GM21390 (cell line): ENCODE measurements around the gene NCOA5.
"Not testable (repeated sequence)": the region's sequence is repeated elsewhere in the genome, so short reads cannot be mapped to it uniquely, and the experiment has no call there.

Source experiments
- ATAC-seq: cut with Tn5 transposase; IDR thresholded peaks from one replicate; pipeline ENCODE4 v1.9.1; 2021; ENCODE audit not compliant: unreplicated experiment

NCOA5 gene

DNA sequence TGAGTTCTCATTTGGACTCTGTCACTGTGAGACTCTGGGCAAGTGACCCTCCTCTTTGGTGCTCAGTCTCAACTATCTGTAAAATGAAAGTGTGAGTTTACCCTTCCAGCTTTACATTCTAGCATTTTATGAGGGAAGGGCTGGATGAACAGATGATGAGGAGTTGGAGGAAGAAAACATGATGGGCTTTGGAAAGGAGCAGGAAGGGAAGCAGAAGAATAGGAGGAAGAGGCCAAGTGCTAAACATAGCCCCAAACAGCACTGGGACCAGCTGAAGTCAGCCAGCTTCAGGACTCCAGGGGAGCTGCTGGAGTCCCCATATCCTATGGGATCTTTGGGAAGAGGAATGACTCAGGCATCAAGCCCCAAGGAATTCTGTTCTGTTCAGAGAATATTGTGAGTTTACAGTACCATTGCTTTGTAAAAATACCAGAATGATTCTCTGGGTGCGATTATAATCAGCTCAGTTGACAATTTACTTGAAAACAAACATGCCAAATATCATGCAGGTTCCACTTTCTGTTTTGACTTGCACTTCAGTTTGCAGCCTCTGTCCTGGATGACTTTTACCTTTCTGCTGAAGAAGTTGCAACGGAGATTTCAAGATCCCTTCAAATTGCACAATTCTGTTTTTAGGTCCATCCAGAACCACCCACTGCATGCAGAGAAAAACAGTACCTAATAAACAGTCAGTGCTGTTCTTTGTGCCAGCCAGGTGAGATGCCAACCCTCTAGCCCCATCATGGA, 31.6 kb upstream of the NCOA5 start:
- no peak for ATAC-seq

GRCh38 chr20:46120136-46120535, 30.4 kb upstream of the NCOA5 start:
- ATAC-seq, result no peak

DNA sequence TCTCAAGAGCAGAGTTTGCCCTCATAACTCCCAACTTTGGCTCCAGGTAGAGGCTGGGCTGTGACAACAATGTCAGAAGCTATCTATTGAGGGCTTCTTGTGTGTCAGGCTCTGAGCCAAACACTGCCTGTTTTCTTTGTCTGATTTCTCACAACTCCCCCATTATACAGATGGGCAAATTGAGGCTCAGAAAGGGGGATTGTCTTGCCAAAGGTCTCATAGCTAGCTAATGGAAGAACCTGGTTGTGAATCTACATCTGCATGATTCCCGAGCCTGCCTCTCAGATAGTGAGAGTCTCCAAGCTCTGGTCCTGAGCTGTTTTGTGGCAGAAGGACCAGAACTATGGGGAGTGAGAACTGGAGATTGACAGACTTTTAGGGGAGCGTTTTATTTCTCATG, 29.8 kb upstream of the NCOA5 start:
- ATAC-seq, result no peak

DNA sequence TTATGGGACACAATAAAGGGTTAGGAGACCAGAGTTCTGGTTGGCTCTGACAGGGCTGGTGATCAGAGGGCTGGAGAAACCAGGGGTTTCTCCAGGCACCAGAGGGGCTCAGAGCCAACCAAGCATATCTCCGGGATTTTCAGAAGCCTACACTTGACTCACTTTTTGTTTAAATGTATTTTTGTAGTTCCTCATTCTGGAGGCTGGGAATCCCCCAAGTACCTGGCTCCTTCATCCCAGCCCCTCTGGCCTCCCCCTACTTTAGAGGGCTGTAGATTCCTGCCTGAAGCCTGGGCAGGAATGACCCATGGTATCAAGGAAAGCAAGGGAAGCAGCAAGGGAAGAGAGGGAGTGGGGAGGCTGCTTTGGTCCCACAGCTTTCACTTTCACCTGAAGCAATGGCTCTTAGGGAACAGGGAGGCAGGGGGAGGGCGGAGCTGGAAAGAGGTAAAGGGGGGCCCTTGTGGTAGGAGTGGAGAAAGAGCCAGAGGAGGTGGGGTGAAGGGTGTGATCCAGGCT, 29.3 kb upstream of the NCOA5 start:
- ATAC-seq, result peak; percentile 33

DNA sequence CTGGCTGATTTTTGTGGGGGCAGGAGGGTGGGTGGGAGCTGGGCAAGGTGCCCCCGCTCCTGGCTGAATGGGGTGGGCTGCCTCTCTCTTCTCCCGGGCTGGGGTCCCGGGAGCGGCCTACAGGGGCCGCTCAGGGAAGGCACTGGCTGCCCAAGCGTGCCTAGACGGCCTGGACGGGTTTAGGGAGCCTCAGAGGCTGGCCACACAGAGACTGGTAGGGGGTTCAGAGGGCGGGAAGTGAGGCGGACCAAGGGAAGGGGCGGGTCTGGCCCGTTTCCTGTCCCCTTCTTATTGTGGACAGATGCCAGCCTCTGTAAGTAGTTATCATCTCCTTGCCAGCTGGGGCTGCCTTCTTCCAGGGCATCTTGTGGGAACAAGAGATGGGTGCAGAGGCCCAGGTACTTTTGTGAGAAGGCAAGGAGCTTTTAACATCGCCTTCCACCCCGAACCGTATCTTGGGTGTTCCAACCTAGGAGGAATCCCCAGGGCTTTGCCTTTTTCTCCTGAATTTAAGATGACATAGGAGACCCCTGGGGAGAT, 28.8 kb upstream of the NCOA5 start:
- peak; percentile 41 for ATAC-seq

DNA sequence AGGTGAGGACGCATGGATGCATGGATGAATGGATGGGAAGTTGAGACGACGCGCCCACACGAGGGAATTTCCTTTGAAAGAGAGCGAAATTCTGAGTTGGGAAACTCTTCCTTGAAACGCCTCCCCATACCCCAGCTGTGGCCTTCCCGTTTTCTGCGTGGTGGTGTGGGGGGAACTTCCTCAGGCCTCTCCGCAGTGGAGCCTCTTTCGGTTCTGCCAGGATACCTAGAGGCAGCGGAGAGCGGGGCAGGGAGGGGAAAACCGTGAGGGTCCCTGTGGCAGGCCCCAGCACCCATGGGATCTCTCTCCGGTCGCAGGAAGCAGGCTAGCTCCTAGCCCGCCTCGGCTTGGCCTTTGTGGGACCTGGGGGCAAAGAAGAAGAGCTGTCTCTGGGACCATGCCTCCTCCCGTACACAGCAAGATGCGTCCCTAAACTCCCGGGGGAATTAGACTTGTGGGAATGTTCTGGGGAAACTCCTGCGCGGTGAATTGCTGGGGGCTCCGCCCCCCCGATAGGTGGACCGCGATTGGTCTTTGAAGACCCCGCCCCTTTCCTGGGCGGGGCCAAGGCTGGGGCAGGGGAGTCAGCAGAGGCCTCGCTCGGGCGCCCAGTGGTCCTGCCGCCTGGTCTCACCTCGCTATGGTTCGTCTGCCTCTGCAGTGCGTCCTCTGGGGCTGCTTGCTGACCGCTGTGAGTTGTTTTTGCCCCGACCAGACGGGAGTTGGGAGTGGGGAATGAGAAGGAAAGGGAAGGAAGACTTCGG, 28.1 kb upstream of the NCOA5 start, which contains the start of gene CD40:
CD40 (plus strand) TSS at position 611 of the 764 bp plus-strand sequence; CDS start at position 641, 30 bp downstream.
- ATAC-seq, result peak; percentile 74

GRCh38 chr20:46114449-46114848, 24.7 kb upstream of the NCOA5 start:
- ATAC-seq, result no peak

GRCh38 chr20:46113113-46113470, 23.3 kb upstream of the NCOA5 start:
- no peak for ATAC-seq

DNA sequence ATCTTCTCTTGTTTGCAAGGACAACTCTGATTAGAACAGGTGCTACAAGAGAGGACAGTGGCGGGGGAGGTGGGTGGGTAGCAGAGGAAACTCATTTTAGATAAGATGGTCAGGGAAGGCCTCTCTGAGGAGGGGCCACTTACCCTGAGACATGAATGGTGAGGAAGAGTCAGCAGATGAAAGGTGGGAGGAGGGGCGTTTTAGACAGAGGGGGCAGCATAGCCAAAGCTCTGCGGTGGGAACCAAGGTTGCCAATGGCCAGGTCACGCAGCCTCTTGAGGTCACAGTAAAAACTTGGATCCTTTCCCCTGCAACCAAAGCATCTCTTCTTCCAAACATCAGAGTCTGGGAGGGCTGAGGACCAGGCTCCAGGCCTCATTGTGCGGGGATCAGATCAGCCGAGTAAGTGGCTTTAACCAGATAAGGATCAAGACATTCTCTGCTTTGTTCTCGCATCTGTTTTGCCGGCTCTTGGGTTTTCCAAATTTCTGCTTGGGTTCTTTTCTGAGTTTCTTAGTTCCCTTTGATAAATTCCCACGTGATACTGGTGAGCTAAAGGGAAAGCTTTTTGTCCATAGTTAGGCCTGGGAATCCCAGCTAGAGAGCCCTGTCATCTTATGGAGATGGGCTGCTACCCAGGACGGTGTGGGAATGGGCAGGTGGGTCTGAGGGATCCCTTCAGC, 22.8 kb upstream of the NCOA5 start:
- no peak for ATAC-seq

DNA sequence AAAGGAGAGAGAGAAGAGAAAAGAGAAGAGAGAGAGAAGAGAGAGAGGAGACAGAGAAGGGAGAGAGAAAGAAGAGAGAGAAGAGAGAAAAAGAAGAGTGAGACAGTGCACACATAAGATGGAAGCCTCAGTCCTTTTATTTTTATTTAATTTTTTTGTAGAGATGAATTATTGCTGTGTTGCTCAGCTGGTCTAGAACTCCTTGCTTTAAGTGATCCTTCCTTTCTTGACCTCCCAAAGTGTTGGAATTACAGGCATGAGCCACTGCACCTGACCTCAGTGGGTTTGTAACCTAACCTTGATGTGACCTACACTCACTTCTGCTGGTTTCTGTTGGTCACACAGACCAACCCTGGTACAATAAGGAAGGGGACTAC, 22.1 kb upstream of the NCOA5 start:
- no peak for ATAC-seq

GRCh38 chr20:46111028-46111835, 21.5 kb upstream of the NCOA5 start:
- ATAC-seq, result peak; percentile 48

DNA sequence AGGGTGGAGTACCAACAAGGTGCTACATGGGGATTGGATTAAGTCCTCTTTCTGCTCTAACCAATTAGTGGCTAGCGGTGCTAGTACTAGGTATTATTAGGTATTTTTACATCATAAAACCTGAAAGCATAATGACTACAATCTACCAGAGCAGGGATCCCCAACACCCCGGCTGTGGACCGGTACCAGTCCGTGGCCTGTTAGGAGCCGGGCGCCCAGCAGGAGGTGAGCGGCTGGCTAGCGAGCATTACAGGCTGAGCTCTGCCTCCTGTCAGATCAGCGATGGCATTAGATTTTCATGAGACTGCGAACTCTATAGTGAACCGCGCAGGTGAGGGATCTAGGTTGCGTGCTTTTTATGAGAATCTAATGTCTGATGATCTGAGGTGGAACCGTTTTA, 19.2 kb upstream of the NCOA5 start:
- no peak for ATAC-seq

- ATAC-seq, result peak; percentile 84
These were observed 18.7 kb upstream of the NCOA5 start for GRCh38 chr20:46108435-46108841.

DNA sequence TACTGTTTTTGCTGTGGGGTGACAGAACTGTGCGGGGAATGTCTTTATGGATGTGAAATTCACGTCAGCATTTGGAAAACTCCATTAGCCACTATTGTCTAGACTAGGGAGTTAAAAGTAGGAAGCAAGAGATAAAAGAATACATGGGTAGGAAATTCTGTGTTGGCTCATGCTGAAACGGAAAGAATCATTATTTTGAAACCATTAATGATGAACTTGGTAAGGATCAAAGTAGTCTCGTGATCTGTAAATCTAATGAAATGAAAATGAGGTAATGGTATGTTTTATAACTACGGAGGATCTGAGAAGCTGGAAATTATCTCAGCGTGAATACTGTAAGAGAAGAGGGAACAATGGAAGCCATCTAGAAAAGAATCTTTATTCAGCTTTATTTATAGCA, 17.3 kb upstream of the NCOA5 start:
- ATAC-seq, result no peak

DNA sequence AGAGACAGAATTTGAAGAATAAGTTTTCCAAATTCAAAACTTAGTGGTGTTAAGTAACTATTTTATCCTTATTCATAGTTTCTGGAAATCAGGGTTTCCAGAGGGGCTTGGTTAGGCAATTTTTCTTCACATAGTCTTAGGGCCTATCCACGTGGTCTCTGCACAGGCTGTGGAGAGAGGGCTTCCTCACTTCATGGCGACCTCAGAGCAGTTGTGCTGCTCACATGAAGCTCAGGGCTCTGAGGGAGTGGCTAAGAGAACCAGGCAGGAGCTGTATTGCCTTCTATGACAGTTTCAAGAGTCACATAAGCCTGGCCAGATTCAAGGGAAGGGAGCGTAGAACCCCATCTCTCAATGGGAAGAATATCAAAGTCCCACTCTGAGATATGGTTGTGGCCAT, 14.5 kb upstream of the NCOA5 start:
- ATAC-seq, result no peak

DNA sequence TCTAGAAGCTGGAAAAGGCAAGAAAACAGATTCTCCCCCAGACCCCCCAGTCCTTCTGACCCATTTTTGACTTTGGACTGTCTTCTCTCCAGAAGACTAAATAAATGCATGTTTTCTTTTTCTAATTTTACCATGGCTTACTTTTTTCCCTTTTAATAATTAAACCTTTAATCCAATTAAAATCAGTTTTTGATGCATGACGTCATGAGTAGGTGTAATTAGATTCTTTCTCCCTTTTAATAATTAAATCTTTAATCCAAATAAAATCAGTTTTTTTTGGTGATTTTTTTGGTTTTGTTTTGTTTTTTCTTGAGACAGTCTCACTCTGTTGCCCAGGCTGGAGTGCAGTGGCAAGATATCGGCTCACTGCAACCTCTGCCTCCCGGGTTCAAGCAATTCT, 13.2 kb upstream of the NCOA5 start:
- ATAC-seq, result no peak

DNA sequence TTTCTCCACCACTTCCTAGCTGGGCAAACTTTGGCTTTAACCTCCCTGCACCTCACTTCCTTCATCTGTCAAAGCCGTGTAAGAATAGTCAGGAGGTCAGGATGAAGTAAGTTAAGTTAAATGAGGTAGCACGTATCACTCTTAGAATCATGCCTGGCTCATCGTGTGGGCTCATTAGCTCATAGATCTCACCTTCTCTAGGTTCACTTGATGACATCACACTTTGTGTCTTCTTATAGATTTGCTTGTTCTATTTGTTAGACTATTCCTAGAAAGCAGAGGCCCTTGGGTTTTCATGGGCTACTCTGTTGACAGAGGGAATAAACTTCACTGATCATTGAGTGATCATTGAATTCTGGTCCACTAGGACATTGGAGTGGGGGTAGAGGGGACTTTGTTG, 12.2 kb upstream of the NCOA5 start:
- no peak for ATAC-seq

DNA sequence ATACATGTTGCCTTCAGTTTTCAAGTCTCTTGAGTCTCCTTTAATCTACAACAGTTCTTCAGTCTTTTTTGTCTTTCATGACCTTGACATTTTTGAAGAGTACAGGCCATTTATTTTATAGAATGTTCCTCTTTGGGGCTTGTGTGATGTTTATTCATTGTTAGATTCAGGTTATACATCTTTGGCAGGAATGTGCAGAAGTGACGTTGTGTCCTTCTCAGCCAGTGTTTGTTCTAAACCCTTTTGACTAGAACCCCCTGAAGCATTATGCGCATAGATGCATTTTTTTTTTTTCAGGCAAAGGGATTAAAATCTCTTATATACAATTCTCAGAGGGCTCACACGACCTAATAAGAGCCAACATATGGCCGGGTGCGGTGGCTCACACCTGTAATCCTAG, 11.2 kb upstream of the NCOA5 start:
- no peak for ATAC-seq

DNA sequence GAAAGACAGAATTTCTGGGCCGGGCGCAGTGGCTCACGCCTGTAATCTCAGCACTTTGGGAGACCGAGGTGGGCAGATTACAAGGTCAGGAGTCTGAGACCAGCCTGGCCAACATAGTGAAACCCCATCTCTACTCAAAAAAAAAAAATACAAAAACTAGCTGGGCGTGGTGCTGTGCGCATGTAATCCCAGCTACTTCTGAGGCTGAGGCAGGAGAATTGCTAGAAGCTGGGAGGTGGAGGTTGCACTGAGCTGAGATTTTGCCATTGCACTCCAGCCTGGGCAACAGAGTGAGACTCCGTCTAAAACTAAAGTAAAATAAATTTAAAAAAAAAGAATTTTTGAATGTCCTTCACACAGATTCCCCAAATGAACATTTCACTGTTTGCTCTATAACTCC, 10.7 kb upstream of the NCOA5 start:
- ATAC-seq, result not testable (repeated sequence)

DNA sequence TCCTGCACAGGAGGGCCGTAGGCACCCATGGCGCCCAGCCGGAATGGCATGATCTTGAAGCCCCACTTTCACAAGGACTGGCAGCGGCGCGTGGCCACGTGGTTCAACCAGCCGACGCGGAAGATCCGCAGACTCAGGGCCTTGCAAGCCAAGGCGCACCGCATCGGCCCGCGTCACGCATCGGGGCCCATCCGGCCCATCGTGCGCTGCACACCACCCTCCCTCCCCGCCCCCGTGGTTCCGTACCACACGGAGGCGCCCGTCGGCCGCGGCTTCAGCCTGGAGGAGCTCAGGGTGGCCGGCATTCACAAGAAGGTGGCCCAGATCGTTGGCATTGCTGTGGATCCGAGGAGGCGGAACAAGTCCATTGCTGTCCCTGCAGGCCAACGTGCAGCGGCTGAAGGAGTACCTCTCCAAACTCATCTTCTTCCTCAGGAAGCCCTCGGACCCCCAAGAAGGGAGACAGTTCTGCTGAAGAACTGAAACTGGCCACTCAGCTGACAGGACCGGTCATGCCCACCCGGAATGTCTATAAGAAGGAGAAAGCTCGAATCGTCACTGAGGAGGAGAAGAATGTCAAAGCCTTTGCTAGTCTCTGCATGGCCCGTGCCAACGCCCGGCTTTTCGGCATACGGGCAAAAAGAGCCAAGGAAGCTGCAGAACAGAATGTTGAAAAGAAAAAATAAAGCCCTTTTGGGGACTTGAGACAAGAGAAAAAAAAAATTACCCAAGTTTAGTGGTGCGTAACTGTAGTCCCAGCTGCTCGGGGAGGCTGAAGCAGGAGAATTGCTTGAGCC, 9.9 kb upstream of the NCOA5 start:
- ATAC-seq, result no peak
